ENCODE measurements around the gene AKT3. TPM values are rescaled to one million over a fixed set of nuclear protein-coding genes. Genes with fewer than 3 reads are reported as not detected.

Gene AKT3
- polyA plus RNA-seq, 3 donors, result 0.81 to 1.7 (median 1.4) TPM

GRCh38 chr1:243563732-243564131 is 286.3 kb downstream of the AKT3 start:
- no peak overlapping the region for H3K4me3 ChIP-seq (replicated peaks in 1 of 3; ENCODE audit: low read depth in 2 of 3, low read length in 3 of 3)
- no peaks in the 10 kb centered on the region for H3K9me3 ChIP-seq (replicated peaks in 1 of 2; ENCODE audit: control insufficient read depth in 1 of 2, insufficient read depth in 1 of 2, low read length in 2 of 2)
- intact Hi-C loops (cut with micrococcal nuclease), result no loop called here
- no CpG with 5 or more reads among the region's 4 CpGs for WGBS (ENCODE audit: insufficient coverage)
- no peaks in the 10 kb centered on the region for H3K79me2 ChIP-seq (ENCODE audit: insufficient read depth, low read length)
- Mint-ChIP-seq H3K4me3 (no peak overlapping the region), H3K36me3 (peaks cover 16 to 20% of the 10 kb centered on the region in 2 donors), H3K4me1 (no peaks in the 10 kb centered on the region), H3K9me3 (no peaks in the 10 kb centered on the region), H3K27me3 (ENCODE audit: low read depth in 3 of 3) (no peaks in the 10 kb centered on the region), H3K27ac (no peak overlapping the region)
- no peaks in the 10 kb centered on the region for H4K20me1 ChIP-seq (ENCODE audit: insufficient read depth, low read length)
- no peak for TF ChIP-seq CTCF (IDR thresholded peaks at IDR 0.05)
- no peaks in the 10 kb centered on the region for H3K27me3 ChIP-seq (ENCODE audit: control insufficient read depth in 2 of 2, insufficient read depth in 2 of 2, low read length in 2 of 2)
- H3K27ac ChIP-seq (ENCODE audit: low read depth in 1 of 2, low read length in 2 of 2), result no peak overlapping the region
- no peak overlapping the region for H2AFZ ChIP-seq (ENCODE audit: insufficient read depth, low read depth, low read length, poor library complexity, severe bottlenecking)
- no peak overlapping the region for H3K9ac ChIP-seq (ENCODE audit: insufficient read depth, low read length, poor library complexity, severe bottlenecking)
- no peaks in the 10 kb centered on the region for H3K36me3 ChIP-seq (replicated peaks in 1 of 2; ENCODE audit: control insufficient read depth in 1 of 2, insufficient read depth in 2 of 2, low read length in 2 of 2)
- H3K4me2 ChIP-seq (replicated peaks; ENCODE audit: extremely low read depth, low read length, poor library complexity, severe bottlenecking), result no peak overlapping the region
- no peaks in the 10 kb centered on the region for H3K4me1 ChIP-seq (ENCODE audit: control insufficient read depth in 1 of 2, insufficient read depth in 2 of 2, low read length in 2 of 2)
- DNase-seq, result no peak

- Histone ChIP-seq H2AFZ (ENCODE audit: insufficient read depth, low read depth, low read length, poor library complexity, severe bottlenecking) (no peak overlapping the region), H3K27me3 (ENCODE audit: control insufficient read depth in 2 of 2, insufficient read depth in 2 of 2, low read length in 2 of 2) (no peaks in the 10 kb centered on the region), H3K9me3 (replicated peaks in 1 of 2; ENCODE audit: control insufficient read depth in 1 of 2, insufficient read depth in 1 of 2, low read length in 2 of 2) (no peaks in the 10 kb centered on the region), H3K9ac (ENCODE audit: insufficient read depth, low read length, poor library complexity, severe bottlenecking) (no peak overlapping the region), H3K4me3 (replicated peaks in 1 of 3; ENCODE audit: low read depth in 2 of 3, low read length in 3 of 3) (no peak overlapping the region), H3K36me3 (replicated peaks in 1 of 2; ENCODE audit: control insufficient read depth in 1 of 2, insufficient read depth in 2 of 2, low read length in 2 of 2) (no peaks in the 10 kb centered on the region), H3K4me1 (ENCODE audit: control insufficient read depth in 1 of 2, insufficient read depth in 2 of 2, low read length in 2 of 2) (no peaks in the 10 kb centered on the region), H4K20me1 (ENCODE audit: insufficient read depth, low read length) (no peaks in the 10 kb centered on the region), H3K79me2 (ENCODE audit: insufficient read depth, low read length) (no peaks in the 10 kb centered on the region), H3K27ac (ENCODE audit: low read depth in 1 of 2, low read length in 2 of 2) (no peak overlapping the region), H3K4me2 (replicated peaks; ENCODE audit: extremely low read depth, low read length, poor library complexity, severe bottlenecking) (no peak overlapping the region)
- no peak overlapping the region for H3K4me3 Mint-ChIP-seq
- intact Hi-C loops (cut with micrococcal nuclease), result no loop called here
- DNase-seq, result no peak
- H3K27ac Mint-ChIP-seq, result no peak overlapping the region
- no peaks in the 10 kb centered on the region for H3K27me3 Mint-ChIP-seq (ENCODE audit: low read depth in 3 of 3)
- no peaks in the 10 kb centered on the region for H3K4me1 Mint-ChIP-seq
- 50% methylated on average over 1 of the region's 1 CpG for WGBS (ENCODE audit: insufficient coverage)
- H3K36me3 Mint-ChIP-seq, result peaks cover 14 to 16% of the 10 kb centered on the region in 2 donors
- no peaks in the 10 kb centered on the region for H3K9me3 Mint-ChIP-seq
- no peak for TF ChIP-seq CTCF (IDR thresholded peaks at IDR 0.05)
These were observed 287.6 kb downstream of the AKT3 start for GRCh38 chr1:243562473-243562872.

Measured in CD14-positive monocyte (primary cell).